DND-41 (cell line): Measurements from ENCODE around the gene ATXN7L1.

Experiments used
- ATAC-seq: fragments of 200-7000 bp; cut with Tn5 transposase; 3 replicates; pipeline ENCODE4 v1.9.1; 2021; ENCODE audit warnings: low read depth; ENCODE audit not compliant: insufficient read depth
- DNase-seq: peaks from one replicate; pipeline ENCODE4 v3.0.0-alpha.2; 2020
- H2AFZ ChIP-seq: 2 replicates; pipeline ENCODE4 v1.6.0; 2012; ENCODE audit warnings: low read depth, low read length
- H3K27ac ChIP-seq: 2 replicates; pipeline ENCODE4 v1.5.1; 2012; ENCODE audit warnings: low read length, inconsistent platforms
- H3K27me3 ChIP-seq: fragments of 200-600 bp; sonication (generic); 2 replicates; pipeline ENCODE4 v1.6.0; 2012; ENCODE audit warnings: low read length, mild to moderate bottlenecking, inconsistent platforms; ENCODE audit not compliant: insufficient read depth, poor library complexity
- H3K36me3 ChIP-seq: 2 replicates; pipeline ENCODE4 v1.5.1; 2012; ENCODE audit warnings: low read length, inconsistent platforms; ENCODE audit not compliant: insufficient read depth
- H3K4me1 ChIP-seq: 2 replicates; pipeline ENCODE4 v1.5.1; 2012; ENCODE audit warnings: mild to moderate bottlenecking, low read length; ENCODE audit not compliant: insufficient read depth
- H3K4me2 ChIP-seq: 2 replicates; pipeline ENCODE4 v1.6.0; 2012; ENCODE audit warnings: mild to moderate bottlenecking, moderate library complexity, low read length, inconsistent platforms; ENCODE audit not compliant: insufficient read depth
- H3K4me3 ChIP-seq, 2 experiments: fragments of 200-600 bp in 1 of 2; shearing (Covaris generic) in 1 of 2; 2 replicates each; pipeline ENCODE4 v1.5.1; 2012 to 2016; ENCODE audit warnings: inconsistent platforms in 2 of 2, low read length in 2 of 2, mild to moderate bottlenecking in 2 of 2, low read depth in 1 of 2, moderate library complexity in 1 of 2
- H3K79me2 ChIP-seq: 2 replicates; pipeline ENCODE4 v1.6.0; 2012; ENCODE audit warnings: low read length, inconsistent platforms; ENCODE audit not compliant: insufficient read depth
- H3K9ac ChIP-seq: 2 replicates; pipeline ENCODE4 v1.6.0; 2012; ENCODE audit warnings: low read depth, mild to moderate bottlenecking, inconsistent platforms, low read length, moderate library complexity
- H3K9me3 ChIP-seq: 2 replicates; pipeline ENCODE4 v1.5.1; 2012; ENCODE audit warnings: low read length, moderate library complexity, mild to moderate bottlenecking, inconsistent platforms; ENCODE audit not compliant: insufficient read depth, severe bottlenecking
- H4K20me1 ChIP-seq: 2 replicates; pipeline ENCODE4 v1.6.0; 2012; ENCODE audit warnings: low read length; ENCODE audit not compliant: insufficient read depth
- CTCF ChIP-seq: IDR thresholded peaks from 2 replicates; pipeline ENCODE4 v1.5.1; 2012; ENCODE audit warnings: borderline replicate concordance, low read length, moderate library complexity, mild to moderate bottlenecking; ENCODE audit not compliant: poor library complexity, severe bottlenecking; ENCODE audit errors: extremely low read depth
- EZH2 ChIP-seq: IDR thresholded peaks from 3 replicates; pipeline ENCODE4 v1.6.1; 2012; ENCODE audit warnings: borderline replicate concordance, low read depth, mild to moderate bottlenecking, moderate library complexity, low read length, inconsistent platforms; ENCODE audit not compliant: severe bottlenecking

The ATXN7L1 gene

DNA sequence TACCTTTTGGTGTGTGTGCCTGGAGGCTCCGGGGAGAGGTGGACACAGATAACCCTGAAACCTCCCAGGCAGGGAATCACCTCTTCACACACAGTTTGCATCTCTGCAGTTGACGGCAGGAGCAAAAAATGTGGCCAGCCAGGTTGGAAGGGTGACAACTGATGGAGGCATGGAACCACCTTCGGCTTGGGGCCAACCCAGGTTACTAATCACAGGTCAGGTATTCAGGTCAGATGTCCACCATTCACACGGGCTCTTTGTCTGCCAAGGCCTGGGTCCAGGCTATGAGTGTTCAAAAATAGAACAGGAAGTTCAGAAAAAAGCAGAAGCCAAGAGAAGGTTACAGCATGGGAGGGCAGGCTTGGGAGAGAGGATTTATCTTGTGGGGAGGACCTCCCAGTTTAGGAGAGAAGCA lies 157.9 kb downstream of the ATXN7L1 start:
- H3K9ac ChIP-seq = no peak overlapping the region
- no peak overlapping the region for H3K4me3 ChIP-seq
- TF ChIP-seq CTCF = no peak
- TF ChIP-seq EZH2 = no peak
- DNase-seq (no peak), ATAC-seq (no peak)
- H3K4me2 ChIP-seq = no peak overlapping the region
- H4K20me1 ChIP-seq = no peaks in the 10 kb centered on the region
- no peaks in the 10 kb centered on the region for H3K4me1 ChIP-seq
- H2AFZ ChIP-seq = no peak overlapping the region
- H3K79me2 ChIP-seq = no peaks in the 10 kb centered on the region
- H3K36me3 ChIP-seq = no peaks in the 10 kb centered on the region
- H3K27me3 ChIP-seq = no peaks in the 10 kb centered on the region
- H3K9me3 ChIP-seq = no peaks in the 10 kb centered on the region
- H3K27ac ChIP-seq = no peak overlapping the region

GRCh38 chr7:105715528-105715927 lies 160.9 kb downstream of the ATXN7L1 start:
- H3K9me3 ChIP-seq = peaks cover 23% of the 10 kb centered on the region
- DNase-seq = no peak

DNA sequence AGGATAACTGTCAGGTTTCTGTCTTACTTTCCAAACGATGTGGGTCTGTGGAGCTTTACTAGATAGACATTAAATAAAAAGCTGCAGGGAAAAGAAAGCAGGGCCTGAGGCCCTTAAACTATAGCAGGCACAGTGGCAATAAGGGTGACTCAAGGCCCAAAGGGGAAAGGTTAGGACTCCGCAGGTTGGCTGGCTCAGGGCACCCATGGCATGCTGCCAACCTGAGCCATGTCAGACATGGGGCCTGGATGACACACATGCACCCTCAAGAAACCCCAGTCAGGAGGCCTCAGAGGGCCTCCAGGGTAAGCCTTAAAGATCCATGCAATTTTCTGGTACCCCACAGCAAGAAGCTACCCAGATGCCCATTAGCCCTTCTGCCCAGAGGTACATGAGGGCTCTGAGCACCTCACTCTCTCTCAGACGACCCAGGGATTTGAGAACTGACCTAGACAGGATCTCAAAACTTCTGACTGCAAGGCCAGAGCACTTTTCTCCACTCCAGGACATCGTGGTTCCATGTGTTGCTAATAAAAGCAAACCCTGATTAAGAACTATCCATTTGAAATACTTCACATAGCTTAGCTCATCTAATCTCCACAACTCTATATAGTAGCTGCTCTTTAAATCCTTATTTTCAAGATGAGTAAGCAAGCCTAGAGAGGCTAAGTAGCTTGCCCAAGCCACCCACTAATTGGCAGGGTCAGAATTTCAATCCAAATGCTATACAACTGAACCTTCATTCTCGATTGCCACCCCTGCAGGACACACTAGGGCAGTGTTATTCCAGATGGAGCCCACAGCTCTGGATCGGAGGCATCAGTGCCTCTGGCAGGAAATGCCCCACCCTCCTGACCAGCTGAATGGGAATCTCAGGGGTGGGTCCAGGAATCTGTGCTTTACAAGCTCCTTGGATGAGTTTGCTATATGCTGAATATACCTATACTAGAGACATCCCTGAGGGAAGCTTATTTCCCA lies 162.6 kb downstream of the ATXN7L1 start:
- H3K9ac ChIP-seq = no peak overlapping the region
- peaks cover 27% of the 10 kb centered on the region for H3K9me3 ChIP-seq
- H3K4me1 ChIP-seq = no peaks in the 10 kb centered on the region
- no peak overlapping the region for H2AFZ ChIP-seq
- H4K20me1 ChIP-seq = no peaks in the 10 kb centered on the region
- H3K27me3 ChIP-seq = no peaks in the 10 kb centered on the region
- ATAC-seq (no peak), DNase-seq (no peak)
- TF ChIP-seq CTCF (no peak), EZH2 (no peak)
- H3K79me2 ChIP-seq = no peaks in the 10 kb centered on the region
- no peak overlapping the region for H3K4me2 ChIP-seq
- H3K27ac ChIP-seq = no peak overlapping the region
- H3K36me3 ChIP-seq = no peaks in the 10 kb centered on the region
- H3K4me3 ChIP-seq = no peak overlapping the region

More at GRCh38 chr7:105715528-105715927, 160.9 kb downstream of the ATXN7L1 start:
- TF ChIP-seq CTCF = no peak
- TF ChIP-seq EZH2 = no peak
- Histone ChIP-seq H3K79me2 (no peaks in the 10 kb centered on the region), H3K27me3 (no peaks in the 10 kb centered on the region), H3K36me3 (no peaks in the 10 kb centered on the region), H3K4me3 (no peak overlapping the region), H2AFZ (no peak overlapping the region), H3K27ac (no peak overlapping the region), H3K4me1 (no peaks in the 10 kb centered on the region), H3K9ac (no peak overlapping the region), H3K4me2 (no peak overlapping the region), H4K20me1 (no peaks in the 10 kb centered on the region)
- no peak for ATAC-seq
